Measurements from ENCODE around the gene TRPV5. TPM values are rescaled to one million over a fixed set of nuclear protein-coding genes. Genes with fewer than 3 reads are reported as not detected.

Gene TRPV5
- total RNA-seq, 1 donor from 2014 or later, result not detected

GRCh38 chr7:142934056-142934455, 510 bp upstream of the TRPV5 start:
- no peak for TF ChIP-seq CTCF (IDR thresholded peaks at IDR 0.05)
- no peaks in the 10 kb centered on the region for H3K36me3 Mint-ChIP-seq (ENCODE audit: unreplicated experiment)
- no peaks in the 10 kb centered on the region for H3K27me3 Mint-ChIP-seq (ENCODE audit: unreplicated experiment)
- H3K27ac Mint-ChIP-seq (ENCODE audit: unreplicated experiment), result no peak overlapping the region
- no peak overlapping the region for H3K4me3 Mint-ChIP-seq (ENCODE audit: unreplicated experiment)
- no peak for DNase-seq (ENCODE audit: extremely low spot score, unreplicated experiment)
- H3K4me1 Mint-ChIP-seq (ENCODE audit: unreplicated experiment), result no peaks in the 10 kb centered on the region
- H3K9me3 Mint-ChIP-seq (ENCODE audit: unreplicated experiment), result no peaks in the 10 kb centered on the region

GRCh38 chr7:142933092-142933475, 462 bp downstream of the TRPV5 start:
- Mint-ChIP-seq H3K9me3 (ENCODE audit: unreplicated experiment) (no peaks in the 10 kb centered on the region), H3K27me3 (ENCODE audit: unreplicated experiment) (no peaks in the 10 kb centered on the region), H3K36me3 (ENCODE audit: unreplicated experiment) (no peaks in the 10 kb centered on the region), H3K4me1 (ENCODE audit: unreplicated experiment) (no peaks in the 10 kb centered on the region), H3K27ac (ENCODE audit: unreplicated experiment) (no peak overlapping the region), H3K4me3 (ENCODE audit: unreplicated experiment) (no peak overlapping the region)
- no peak for TF ChIP-seq CTCF (IDR thresholded peaks at IDR 0.05)
- no peak for DNase-seq (ENCODE audit: extremely low spot score, unreplicated experiment)

GRCh38 chr7:142932386-142933091, 1.0 kb downstream of the TRPV5 start:
- no peak for DNase-seq (ENCODE audit: extremely low spot score, unreplicated experiment)
- Mint-ChIP-seq H3K4me3 (ENCODE audit: unreplicated experiment) (no peak overlapping the region), H3K9me3 (ENCODE audit: unreplicated experiment) (no peaks in the 10 kb centered on the region), H3K27me3 (ENCODE audit: unreplicated experiment) (no peaks in the 10 kb centered on the region), H3K27ac (ENCODE audit: unreplicated experiment) (no peak overlapping the region), H3K4me1 (ENCODE audit: unreplicated experiment) (no peaks in the 10 kb centered on the region), H3K36me3 (ENCODE audit: unreplicated experiment) (no peaks in the 10 kb centered on the region)
- TF ChIP-seq CTCF (IDR thresholded peaks at IDR 0.05), result no peak

- no peaks in the 10 kb centered on the region for H3K9me3 Mint-ChIP-seq (ENCODE audit: unreplicated experiment)
- TF ChIP-seq CTCF (IDR thresholded peaks at IDR 0.05), result no peak
- H3K4me3 Mint-ChIP-seq (ENCODE audit: unreplicated experiment), result no peak overlapping the region
- H3K4me1 Mint-ChIP-seq (ENCODE audit: unreplicated experiment), result no peaks in the 10 kb centered on the region
- peaks cover 2% of the 10 kb centered on the region for H3K27me3 Mint-ChIP-seq (ENCODE audit: unreplicated experiment)
- H3K36me3 Mint-ChIP-seq (ENCODE audit: unreplicated experiment), result no peaks in the 10 kb centered on the region
- no peak for DNase-seq (ENCODE audit: extremely low spot score, unreplicated experiment)
- no peak overlapping the region for H3K27ac Mint-ChIP-seq (ENCODE audit: unreplicated experiment)
Observed at GRCh38 chr7:142930126-142930730, 3.3 kb downstream of the TRPV5 start.

- DNase-seq (ENCODE audit: extremely low spot score, unreplicated experiment), result no peak
- Mint-ChIP-seq H3K36me3 (ENCODE audit: unreplicated experiment) (no peaks in the 10 kb centered on the region), H3K9me3 (ENCODE audit: unreplicated experiment) (no peaks in the 10 kb centered on the region), H3K4me3 (ENCODE audit: unreplicated experiment) (no peak overlapping the region), H3K4me1 (ENCODE audit: unreplicated experiment) (no peaks in the 10 kb centered on the region), H3K27me3 (ENCODE audit: unreplicated experiment) (peaks cover 2% of the 10 kb centered on the region), H3K27ac (ENCODE audit: unreplicated experiment) (no peak overlapping the region)
- no peak for TF ChIP-seq CTCF (IDR thresholded peaks at IDR 0.05)
Observed at GRCh38 chr7:142927949-142928348, 5.6 kb downstream of the TRPV5 start.
